ENCODE data around the gene PEPD.
"Not testable (repeated sequence)": the region's sequence is repeated elsewhere in the genome, so short reads cannot be mapped to it uniquely, and the experiment has no call there.

Gene PEPD

GRCh38 chr19:33496038-33496895 lies 25.3 kb downstream of the PEPD start:
- no peak for DNase-seq

GRCh38 chr19:33493401-33494275 lies 28.0 kb downstream of the PEPD start:
- DNase-seq = no peak

GRCh38 chr19:33492951-33493350 lies 28.6 kb downstream of the PEPD start:
- no peak for DNase-seq

GRCh38 chr19:33492090-33492489 lies 29.5 kb downstream of the PEPD start:
- no peak for DNase-seq

- DNase-seq = not testable (repeated sequence)
Observed at GRCh38 chr19:33490596-33490995, 31.0 kb downstream of the PEPD start.

- no peak for DNase-seq
Observed at GRCh38 chr19:33490041-33490451, 31.5 kb downstream of the PEPD start.

DNA sequence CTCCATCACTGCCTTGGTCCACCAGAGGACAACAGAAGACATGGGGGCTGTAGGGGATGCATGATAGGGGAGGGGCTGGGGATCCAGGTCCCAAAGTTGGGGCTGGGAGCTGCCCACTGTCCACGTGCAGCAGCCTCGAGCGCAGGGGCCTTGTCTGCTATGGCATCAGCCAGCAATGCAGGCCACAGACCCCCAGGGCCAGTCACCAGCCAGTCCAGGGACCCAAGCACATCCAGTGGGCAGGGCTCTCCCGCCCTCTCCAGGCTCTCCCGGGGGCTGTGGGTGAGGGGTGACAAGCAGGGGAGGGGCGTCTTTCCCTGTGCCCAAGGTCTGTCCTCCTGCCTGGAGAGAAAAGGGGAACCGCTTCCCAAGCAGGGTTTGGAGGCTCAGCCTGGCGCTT lies 32.8 kb downstream of the PEPD start:
- DNase-seq = no peak

GRCh38 chr19:33487901-33488800 lies 33.4 kb downstream of the PEPD start:
- no peak for DNase-seq

DNA sequence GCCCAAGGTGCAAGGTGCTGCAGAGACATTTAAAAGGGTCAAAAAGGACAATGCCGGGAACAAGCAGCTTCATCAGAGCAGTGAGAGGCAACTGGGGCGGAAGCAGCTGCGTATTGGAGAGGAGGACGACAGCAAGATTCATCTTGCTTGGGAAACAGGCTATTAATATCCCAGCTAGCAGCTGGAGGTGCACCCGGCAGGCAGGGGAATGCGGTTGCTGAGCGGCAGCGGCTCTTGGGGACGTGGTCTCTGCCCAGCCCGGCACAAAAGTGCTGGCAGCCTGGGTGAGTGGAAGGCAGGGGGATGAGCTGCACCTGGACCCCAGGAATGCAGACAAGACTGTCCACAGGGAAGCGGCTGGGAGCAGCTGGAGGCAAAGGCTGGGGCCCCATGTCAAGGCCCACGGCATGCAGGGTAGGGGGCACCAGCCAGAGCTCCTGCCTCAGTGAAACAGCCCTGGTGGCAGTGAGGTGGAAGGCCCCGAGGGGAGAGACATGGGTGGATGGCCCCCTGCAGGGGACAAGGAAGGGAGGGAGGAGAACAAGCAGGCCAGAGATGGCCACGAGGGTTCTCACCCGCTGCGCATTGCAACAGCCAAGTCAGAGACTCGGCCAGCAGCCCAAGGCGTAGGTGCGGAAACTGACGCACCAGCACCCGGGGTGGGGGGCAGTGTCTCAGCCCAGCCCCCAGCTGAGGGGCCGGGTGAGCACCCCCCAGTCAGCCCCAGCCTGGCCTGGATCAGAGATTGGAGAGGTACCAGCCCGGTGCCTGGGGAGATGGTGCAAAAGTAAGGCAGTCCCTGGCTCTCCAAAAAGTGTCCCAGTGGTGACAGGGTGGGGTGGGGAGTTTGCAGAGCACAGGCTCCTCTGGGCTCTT lies 34.4 kb downstream of the PEPD start:
- DNase-seq = no peak

GRCh38 chr19:33486407-33486806 lies 35.2 kb downstream of the PEPD start:
- DNase-seq = no peak

- no peak for DNase-seq
Observed at GRCh38 chr19:33484226-33484774, 37.3 kb downstream of the PEPD start.

- no peak for DNase-seq
Observed at GRCh38 chr19:33482476-33482875, 39.1 kb downstream of the PEPD start.

- DNase-seq = no peak
Observed at GRCh38 chr19:33481863-33482262, 39.7 kb downstream of the PEPD start.

GRCh38 chr19:33479570-33479969 lies 42.0 kb downstream of the PEPD start:
- DNase-seq = not testable (repeated sequence)

DNA sequence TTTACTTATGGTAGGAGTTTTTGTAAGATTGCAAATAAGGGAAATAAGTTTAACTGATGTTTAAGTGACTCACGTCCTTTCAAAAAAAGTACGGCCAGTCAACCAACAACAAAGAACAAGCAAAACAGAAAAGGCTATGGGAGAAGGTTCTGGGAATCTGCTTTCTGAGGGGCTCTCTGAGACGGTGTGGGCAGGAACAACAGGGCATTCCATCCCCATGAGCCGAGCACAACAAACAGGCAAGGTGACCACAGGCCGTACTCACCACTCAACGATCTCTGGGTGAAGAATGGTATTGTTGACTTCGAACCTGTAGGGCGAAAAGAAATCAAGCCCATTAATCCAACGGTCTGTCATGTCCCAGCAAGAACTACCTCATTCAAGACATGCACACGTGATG lies 43.8 kb downstream of the PEPD start:
- no peak for DNase-seq

DNA sequence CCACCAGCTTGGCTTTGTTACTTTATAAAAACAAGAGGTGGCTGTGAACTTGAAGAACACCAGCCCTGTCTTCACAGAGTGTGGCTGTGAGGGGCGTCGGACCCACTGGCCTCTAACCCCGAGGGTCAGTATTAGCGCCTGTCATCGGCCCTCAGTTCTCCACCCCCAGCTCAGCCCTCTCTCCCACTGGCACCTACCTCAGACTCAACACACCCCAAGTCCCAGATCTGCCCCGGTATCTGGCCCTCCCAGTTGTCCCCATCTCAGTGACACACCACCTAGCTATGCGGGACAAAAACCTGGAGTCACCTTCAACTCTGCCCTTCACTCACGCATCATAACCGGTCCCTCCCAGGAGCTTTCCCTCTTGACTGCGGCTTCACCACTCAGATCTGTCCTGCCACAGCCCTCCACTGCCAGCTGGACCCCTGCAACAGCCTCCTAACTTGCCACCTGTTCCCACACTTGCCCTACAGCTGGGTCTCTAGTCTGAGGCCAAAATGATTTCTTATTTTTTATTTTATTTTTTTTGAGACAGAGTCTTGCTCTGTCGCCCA lies 45.4 kb downstream of the PEPD start:
- DNase-seq = no peak

GRCh38 chr19:33473653-33474305 lies 47.8 kb downstream of the PEPD start:
- DNase-seq = no peak

- no peak for DNase-seq
Observed at GRCh38 chr19:33472691-33473652, 48.6 kb downstream of the PEPD start.

DNA sequence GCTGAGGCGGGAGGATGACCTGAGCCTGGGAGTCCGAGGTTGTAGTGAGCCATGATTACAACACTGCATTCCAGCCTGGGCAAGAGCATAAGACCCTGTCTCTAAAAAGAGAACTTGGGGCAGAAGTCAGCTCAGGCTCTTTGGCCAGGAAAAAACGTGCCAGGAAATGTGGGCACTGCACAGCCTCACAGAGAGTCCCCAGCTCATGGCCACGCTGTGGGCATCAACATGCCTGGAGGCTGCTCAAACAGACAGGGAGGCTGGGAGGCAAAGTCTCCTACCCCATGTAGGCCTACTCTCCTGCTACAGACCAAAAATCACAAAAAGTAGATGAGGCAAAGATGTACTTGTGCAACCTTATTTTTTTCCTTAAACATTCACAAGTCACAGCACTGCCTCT lies 49.4 kb downstream of the PEPD start:
- no peak for DNase-seq

Data from CD4-positive, alpha-beta T cell treated with Interleukin-10 for 1 hour (primary cell).